Smooth muscle cell (in vitro differentiated cells): ENCODE data around the gene ADRA2C. TPM values are rescaled to one million over a fixed set of nuclear protein-coding genes. Genes with fewer than 3 reads are reported as not detected.

Experiments
- DNase-seq: peaks from one replicate; lab custom pipeline; 2025; ENCODE audit not compliant: unreplicated experiment; lab: John Stamatoyannopoulos, UW
- H2AFZ ChIP-seq: fragments of 200-600 bp; sonication (generic); 2 replicates; pipeline ENCODE4 v1.6.0; 2016; ENCODE audit warnings: antibody characterized with exemption, low read depth, mild to moderate bottlenecking
- H3F3A ChIP-seq: fragments of 200-600 bp; sonication (generic); 2 replicates; pipeline ENCODE4 v1.6.0; 2017; ENCODE audit warnings: antibody characterized with exemption, low read depth
- H3K27ac ChIP-seq: fragments of 200-600 bp; sonication (generic); 2 replicates; pipeline ENCODE4 v1.5.1; 2016; ENCODE audit warnings: low read depth, mild to moderate bottlenecking
- H3K27me3 ChIP-seq: fragments of 200-600 bp; sonication (generic); 2 replicates; pipeline ENCODE4 v1.6.1; 2016; ENCODE audit warnings: low read depth, mild to moderate bottlenecking
- H3K36me3 ChIP-seq: fragments of 200-600 bp; sonication (generic); 2 replicates; pipeline ENCODE4 v1.5.1; 2016; ENCODE audit warnings: low read depth
- H3K4me1 ChIP-seq: fragments of 200-600 bp; sonication (generic); 2 replicates; pipeline ENCODE4 v1.5.1; 2016; ENCODE audit warnings: low read depth
- H3K4me2 ChIP-seq: fragments of 200-600 bp; sonication (generic); 2 replicates; pipeline ENCODE4 v1.6.0; 2016; ENCODE audit warnings: mild to moderate bottlenecking
- H3K4me3 ChIP-seq: fragments of 200-600 bp; sonication (generic); 2 replicates; pipeline ENCODE4 v1.5.1; 2016; ENCODE audit warnings: mild to moderate bottlenecking
- H3K79me2 ChIP-seq: fragments of 200-600 bp; sonication (generic); 2 replicates; pipeline ENCODE4 v1.6.0; 2016; ENCODE audit warnings: low read depth, mild to moderate bottlenecking
- H3K9ac ChIP-seq: fragments of 200-600 bp; sonication (generic); 2 replicates; pipeline ENCODE4 v1.6.0; 2016; ENCODE audit warnings: low read depth
- H3K9me3 ChIP-seq: fragments of 200-600 bp; sonication (generic); replicated peaks from 2 replicates; pipeline ENCODE4 v1.5.1; 2016; ENCODE audit warnings: low read depth
- H4K20me1 ChIP-seq: fragments of 200-600 bp; sonication (generic); 2 replicates; pipeline ENCODE4 v1.6.0; 2016; ENCODE audit warnings: low read depth
- WGBS: methylation state at CpG from one replicate; pipeline ENCODE4 v1.1.7; 2016; ENCODE audit warnings: low lambda C conversion rate; 5-methylcytosine and 5-hydroxymethylcytosine counted together
- polyA plus RNA-seq: library from polyadenylated mRNA; unstranded; fragments of >200 nt; fragmentation: Nextera tagmentation; extraction: Ambion mirVana; gene quantifications from 2 replicates; pipeline ENCODE4 v1.2.1, GENCODE V29; 2016
- total RNA-seq: library from RNA; depleted of rRNA; stranded (reverse); fragments of >200 nt; gene quantifications from 2 replicates; pipeline ENCODE4 v1.2.3, GENCODE V29; 2014
- TF ChIP-seq, protein P1 (sequence below): fragments of 200-600 bp; sonication (generic); IDR thresholded peaks from 2 replicates; pipeline ENCODE4 v1.5.1; 2017; ENCODE audit warnings: borderline replicate concordance, mild to moderate bottlenecking, antibody characterized with exemption; ENCODE audit not compliant: insufficient read depth, poor library complexity, severe bottlenecking

The ADRA2C gene
- total and polyA plus RNA-seq, 2 experiments from 2014 or later: 0.53 to 1.6 TPM

DNA sequence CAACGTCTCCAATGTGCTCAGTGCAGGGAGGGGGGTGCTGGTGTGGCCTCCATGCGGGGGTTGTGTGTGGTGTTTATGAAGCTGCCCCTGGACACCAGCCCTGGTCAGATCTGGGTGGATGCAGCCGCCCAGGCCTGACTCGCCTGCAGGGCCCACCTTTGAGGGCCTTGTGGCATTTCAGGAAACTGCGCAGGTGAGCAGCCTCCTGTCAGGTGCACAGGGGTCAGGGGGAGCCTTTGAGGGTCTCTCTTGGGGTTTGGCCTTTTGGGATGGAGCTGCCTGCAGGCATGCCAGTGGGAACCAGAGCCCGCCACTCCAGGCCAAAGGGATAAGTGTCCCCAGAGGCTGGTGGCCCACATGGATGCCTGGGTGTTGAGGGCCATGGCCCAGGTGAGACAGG, 45.4 kb downstream of the ADRA2C start:
- H3K9ac ChIP-seq: no peak overlapping the region
- no peaks in the 10 kb centered on the region for H4K20me1 ChIP-seq
- H3K27ac ChIP-seq: no peak overlapping the region
- no peaks in the 10 kb centered on the region for H3K36me3 ChIP-seq
- no peak overlapping the region for H3K4me2 ChIP-seq
- WGBS: 86% methylated on average over 6 of the region's 6 CpGs
- no peak overlapping the region for H2AFZ ChIP-seq
- H3K9me3 ChIP-seq: no peaks in the 10 kb centered on the region
- H3K4me1 ChIP-seq: peaks cover 16% of the 10 kb centered on the region
- no peak overlapping the region for H3K4me3 ChIP-seq
- no peaks in the 10 kb centered on the region for H3K79me2 ChIP-seq
- no peak for DNase-seq
- H3K27me3 ChIP-seq: peaks cover 20% of the 10 kb centered on the region
- TF ChIP-seq, protein P1, sequence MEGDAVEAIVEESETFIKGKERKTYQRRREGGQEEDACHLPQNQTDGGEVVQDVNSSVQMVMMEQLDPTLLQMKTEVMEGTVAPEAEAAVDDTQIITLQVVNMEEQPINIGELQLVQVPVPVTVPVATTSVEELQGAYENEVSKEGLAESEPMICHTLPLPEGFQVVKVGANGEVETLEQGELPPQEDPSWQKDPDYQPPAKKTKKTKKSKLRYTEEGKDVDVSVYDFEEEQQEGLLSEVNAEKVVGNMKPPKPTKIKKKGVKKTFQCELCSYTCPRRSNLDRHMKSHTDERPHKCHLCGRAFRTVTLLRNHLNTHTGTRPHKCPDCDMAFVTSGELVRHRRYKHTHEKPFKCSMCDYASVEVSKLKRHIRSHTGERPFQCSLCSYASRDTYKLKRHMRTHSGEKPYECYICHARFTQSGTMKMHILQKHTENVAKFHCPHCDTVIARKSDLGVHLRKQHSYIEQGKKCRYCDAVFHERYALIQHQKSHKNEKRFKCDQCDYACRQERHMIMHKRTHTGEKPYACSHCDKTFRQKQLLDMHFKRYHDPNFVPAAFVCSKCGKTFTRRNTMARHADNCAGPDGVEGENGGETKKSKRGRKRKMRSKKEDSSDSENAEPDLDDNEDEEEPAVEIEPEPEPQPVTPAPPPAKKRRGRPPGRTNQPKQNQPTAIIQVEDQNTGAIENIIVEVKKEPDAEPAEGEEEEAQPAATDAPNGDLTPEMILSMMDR: no peak
- H3F3A ChIP-seq: no peaks in the 10 kb centered on the region

DNA sequence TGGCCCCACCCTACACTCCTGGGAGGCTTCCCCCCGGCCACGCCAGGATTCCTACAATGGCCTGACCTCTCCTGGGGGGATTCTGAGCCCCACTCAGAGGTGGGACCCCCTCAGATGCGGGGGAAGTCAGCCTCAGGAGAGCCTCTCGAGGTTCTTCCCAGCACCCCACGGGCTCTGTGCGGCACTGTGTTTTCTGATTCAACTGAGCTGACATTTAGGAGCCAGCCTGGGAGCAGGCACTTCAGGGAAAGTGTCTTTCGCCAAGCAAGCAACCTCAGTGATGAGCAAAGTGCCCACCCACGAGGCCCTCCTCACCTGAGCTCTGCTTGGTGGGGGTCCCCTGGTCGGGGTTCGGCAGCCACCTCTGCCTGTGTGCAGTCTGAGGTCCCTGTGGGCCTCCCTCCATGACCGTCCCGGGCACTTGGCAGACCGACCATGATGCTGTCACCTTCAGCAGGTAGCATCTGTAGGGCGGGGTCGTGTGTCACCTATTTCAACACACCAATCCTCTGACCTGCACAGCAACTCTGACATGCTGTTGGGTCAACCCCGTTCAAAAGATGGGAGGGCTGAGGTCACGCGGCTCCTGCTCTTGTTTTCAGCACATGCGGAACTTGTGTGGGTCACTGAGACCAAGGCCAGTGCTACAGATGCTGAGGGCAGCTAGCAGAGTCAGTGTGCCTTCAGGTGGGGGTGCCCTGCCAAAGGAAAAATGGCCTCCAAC, 46.2 kb downstream of the ADRA2C start:
- no peaks in the 10 kb centered on the region for H3F3A ChIP-seq
- no peak for DNase-seq
- no peak overlapping the region for H2AFZ ChIP-seq
- no peak overlapping the region for H3K27ac ChIP-seq
- H3K79me2 ChIP-seq: no peaks in the 10 kb centered on the region
- WGBS: 91% methylated on average over 19 of the region's 19 CpGs
- H3K4me3 ChIP-seq: no peak overlapping the region
- H3K4me1 ChIP-seq: peaks cover 13% of the 10 kb centered on the region
- no peaks in the 10 kb centered on the region for H3K9me3 ChIP-seq
- no peak overlapping the region for H3K9ac ChIP-seq
- H3K36me3 ChIP-seq: no peaks in the 10 kb centered on the region
- H4K20me1 ChIP-seq: no peaks in the 10 kb centered on the region
- no peak overlapping the region for H3K4me2 ChIP-seq
- peaks cover 16% of the 10 kb centered on the region for H3K27me3 ChIP-seq
- TF ChIP-seq, protein P1: no peak

DNA sequence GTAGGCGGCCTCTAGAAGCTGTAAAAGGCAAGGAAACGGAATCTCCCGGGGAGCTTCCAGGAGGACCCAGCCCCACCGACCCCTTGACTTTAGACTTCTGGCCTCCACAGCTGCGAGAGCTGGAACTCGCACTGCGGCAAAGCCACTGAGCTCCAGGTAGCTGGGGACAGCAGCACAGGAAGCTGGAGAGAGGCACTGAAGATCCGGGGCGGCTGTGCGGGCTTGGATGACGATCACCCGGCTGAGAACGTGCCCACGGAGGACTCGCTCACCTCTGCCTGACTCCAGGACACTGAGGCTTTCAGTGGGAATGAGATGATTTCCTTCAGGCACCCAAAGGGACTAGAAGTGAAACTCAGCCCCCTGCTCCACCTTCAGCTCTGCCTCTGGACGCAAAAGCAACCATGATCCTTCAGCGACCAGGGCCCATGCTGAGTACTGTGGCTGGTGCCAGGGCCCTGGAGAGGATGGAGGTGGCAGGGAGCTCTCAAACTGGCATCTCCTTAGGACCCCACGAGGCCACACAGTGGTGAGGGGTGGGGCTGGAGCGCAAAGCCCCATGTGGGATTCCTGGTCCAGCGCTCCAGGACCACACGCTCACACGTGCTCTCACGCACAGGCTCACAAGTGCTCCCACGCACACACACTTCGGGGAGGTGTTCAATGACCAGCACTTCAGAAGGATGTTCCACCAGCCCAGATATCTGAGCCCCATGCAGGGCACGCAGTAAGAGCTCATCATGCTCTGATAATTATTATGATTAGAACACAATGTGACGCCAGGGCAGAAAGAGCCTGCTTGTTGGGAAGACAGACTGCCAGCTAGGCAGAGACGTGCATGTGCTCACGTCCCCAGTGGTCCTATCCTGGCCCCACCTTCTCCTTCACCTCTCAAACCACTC, 47.2 kb downstream of the ADRA2C start:
- H3F3A ChIP-seq: no peaks in the 10 kb centered on the region
- no peak overlapping the region for H2AFZ ChIP-seq
- H3K4me1 ChIP-seq: peaks cover 4% of the 10 kb centered on the region
- no peak overlapping the region for H3K9ac ChIP-seq
- WGBS: 91% methylated on average over 29 of the region's 29 CpGs
- no peaks in the 10 kb centered on the region for H3K9me3 ChIP-seq
- TF ChIP-seq, protein P1: no peak
- no peak overlapping the region for H3K4me2 ChIP-seq
- DNase-seq: no peak
- no peaks in the 10 kb centered on the region for H4K20me1 ChIP-seq
- H3K27ac ChIP-seq: no peak overlapping the region
- H3K79me2 ChIP-seq: no peaks in the 10 kb centered on the region
- H3K4me3 ChIP-seq: no peak overlapping the region
- peaks cover 6% of the 10 kb centered on the region for H3K27me3 ChIP-seq
- H3K36me3 ChIP-seq: no peaks in the 10 kb centered on the region
